NCI-H524 treated with DMSO at 0.1 percent for 48 hours (cell line): ENCODE measurements around the gene ZNF254.
"Not testable (repeated sequence)": the region's sequence is repeated elsewhere in the genome, so short reads cannot be mapped to it uniquely, and the experiment has no call there.

Source experiments
- DNase-seq: peaks from one replicate; lab custom pipeline; 2025; lab: John Stamatoyannopoulos, UW

The ZNF254 gene

DNA sequence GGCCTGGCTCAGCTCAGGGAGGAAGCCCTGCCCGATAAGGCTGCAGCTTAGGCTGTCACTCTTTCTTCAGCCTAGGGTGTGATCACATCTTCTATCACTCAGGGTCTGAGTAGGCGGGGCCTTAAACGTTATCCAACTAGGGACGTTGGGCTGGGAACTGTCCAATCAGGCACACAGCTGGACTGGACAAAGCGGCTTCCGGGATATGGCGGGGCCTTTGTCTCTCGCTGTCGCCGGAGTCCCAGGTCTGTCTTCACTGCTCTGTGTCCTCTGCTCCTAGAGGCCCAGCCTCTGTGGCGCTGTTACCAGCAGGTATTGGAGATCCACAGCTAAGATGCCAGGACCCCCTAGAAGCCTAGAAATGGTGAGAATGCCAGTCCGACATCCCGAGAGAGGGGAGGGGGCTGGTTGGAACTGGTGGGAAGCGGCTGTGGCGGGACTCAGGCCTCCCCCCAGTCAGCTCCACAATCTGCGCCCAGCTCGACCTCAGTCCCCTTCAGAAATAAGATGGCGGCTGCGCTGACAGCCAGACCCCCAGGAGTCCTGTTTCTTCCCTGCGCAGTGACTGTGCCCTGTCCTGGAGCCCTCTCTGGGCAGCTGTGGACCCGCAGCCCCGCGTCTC, at the start of gene ZNF254:
ZNF254 (plus strand) TSS at position 214 of the 622 bp plus-strand sequence; CDS start at position 335, 121 bp downstream.
- DNase-seq: peak; percentile 92

DNA sequence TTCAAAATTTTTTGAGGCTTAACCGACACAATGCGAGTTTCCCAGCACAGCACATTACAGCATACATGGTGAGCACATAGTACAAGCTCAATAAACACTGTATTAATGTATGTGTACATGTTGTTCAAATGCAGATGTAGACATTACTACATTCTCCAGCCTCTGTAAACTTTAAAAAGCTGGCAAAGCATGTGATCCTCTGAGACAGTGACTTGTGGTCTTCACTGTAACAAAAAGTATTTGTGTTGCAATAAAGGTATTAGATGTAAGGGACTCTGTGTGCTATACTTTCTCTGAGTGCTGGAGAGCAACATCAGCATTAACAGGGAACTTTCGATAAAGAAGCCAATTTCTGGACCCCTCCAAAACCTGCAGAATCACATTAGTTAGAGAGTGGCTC, 46.4 kb upstream of the ZNF254 start:
- DNase-seq: no peak

DNA sequence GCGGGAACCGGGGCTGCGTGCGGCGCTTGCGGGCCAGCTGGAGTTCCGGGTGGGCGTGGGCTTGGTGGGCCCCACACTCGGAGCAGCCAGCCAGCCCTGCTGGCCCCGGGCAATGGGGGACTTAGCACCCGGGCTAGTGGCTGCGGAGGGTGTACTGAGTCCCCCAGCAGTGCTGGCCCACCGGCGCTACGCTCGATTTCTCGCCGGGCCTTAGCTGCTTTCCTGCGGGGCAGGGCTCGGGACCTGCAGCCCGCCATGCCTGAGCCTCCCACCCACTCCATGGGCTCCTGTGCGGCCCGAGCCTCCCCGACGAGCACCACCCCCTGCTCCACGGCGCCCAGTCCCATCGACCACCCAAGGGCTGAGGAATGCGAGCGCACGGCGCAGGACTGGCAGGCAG, 45.7 kb upstream of the ZNF254 start:
- not testable (repeated sequence) for DNase-seq

DNA sequence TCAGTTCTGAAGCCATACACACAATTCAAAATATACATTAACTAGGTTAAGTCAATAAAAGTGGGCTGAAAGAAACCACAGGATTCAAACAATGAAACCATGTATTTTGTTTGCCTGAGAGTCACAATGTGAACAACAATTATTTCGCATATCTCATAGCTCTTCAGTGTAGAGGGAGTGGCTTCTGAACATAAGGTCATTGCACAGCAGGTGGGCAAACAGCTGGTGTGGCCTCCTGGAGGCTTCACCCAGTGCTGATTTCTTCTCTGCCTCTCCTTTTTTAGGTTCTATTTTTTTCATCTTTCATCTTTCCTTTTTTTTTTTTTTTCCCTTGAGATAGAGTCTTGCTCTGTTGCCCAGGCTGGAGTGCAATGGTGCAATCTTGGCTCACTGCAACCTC, 40.4 kb upstream of the ZNF254 start:
- DNase-seq: no peak

DNA sequence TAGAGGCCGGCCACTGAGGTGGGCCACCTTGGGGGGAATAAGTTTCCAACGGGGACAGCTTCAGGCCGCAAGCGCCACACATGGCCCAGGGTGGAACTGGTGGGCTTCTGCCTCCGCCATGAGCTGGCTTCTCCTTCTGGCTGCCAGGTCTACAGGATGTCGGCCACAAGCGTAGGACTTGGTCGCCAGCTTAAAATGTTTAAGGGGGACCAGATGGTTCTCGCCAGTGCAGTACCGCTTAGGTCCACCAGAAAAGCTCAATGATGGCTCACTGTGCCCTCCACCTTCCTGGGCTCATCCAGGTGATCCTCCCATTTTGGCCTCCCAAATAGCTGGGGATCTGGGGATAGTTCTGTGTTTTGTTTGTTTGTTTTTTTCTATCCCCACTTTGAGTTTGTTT, 38.7 kb upstream of the ZNF254 start:
- no peak for DNase-seq

DNA sequence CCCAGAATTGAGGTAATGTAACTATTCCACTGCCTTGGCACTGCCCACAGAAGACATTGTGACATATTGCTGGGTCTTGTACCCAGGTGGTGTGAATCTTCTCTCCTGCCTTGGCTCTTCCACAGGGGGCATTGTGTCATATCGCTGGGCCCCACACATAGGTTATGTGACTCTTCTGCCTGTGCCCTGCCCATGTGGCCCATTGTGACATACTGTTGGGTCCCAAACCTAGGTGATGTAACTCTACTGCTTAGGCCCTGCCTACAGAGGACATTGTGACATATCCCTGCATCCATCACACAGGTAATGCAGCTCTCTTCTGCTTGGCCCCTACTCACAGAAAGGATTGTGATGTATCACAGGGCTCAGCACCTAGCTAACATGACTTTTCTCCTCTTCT, 37.5 kb upstream of the ZNF254 start:
- DNase-seq: no peak

DNA sequence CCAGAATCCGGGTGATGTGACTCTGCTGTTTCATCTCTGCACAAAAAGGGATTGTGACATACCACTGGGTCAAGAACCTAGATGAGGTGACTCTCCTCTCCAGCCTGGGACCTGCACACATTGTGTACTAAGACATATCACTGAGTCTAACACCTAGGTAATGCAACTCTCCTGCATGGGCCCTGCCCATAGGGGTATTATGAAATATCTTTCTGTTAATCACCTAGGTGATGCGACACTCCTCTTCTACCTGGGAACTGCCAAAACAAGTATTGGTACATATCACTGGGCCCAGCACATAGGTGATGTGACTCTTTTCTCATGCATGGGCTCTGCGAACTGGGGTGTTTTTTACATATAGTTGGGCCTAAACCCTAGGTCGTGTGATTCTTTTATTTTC, 35.5 kb upstream of the ZNF254 start:
- no peak for DNase-seq

DNA sequence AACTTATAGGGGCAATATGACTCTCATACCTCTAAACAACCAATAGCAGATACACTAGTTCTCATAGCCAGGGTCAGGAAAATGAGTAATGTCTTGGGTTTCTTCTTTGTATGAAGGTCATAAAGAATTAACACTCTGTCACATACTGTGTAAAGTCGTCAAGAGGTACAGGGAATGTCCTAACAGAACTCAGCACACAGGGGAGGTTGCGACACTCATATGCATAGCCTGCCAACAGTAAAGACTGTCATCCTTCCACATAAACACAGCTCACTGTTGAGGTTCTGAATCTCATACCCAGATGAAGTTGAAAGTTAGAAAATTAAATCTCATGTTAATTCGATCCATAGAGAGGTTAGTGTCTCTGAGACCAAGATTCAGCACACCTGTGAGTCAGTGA, 34.2 kb upstream of the ZNF254 start:
- no peak for DNase-seq

DNA sequence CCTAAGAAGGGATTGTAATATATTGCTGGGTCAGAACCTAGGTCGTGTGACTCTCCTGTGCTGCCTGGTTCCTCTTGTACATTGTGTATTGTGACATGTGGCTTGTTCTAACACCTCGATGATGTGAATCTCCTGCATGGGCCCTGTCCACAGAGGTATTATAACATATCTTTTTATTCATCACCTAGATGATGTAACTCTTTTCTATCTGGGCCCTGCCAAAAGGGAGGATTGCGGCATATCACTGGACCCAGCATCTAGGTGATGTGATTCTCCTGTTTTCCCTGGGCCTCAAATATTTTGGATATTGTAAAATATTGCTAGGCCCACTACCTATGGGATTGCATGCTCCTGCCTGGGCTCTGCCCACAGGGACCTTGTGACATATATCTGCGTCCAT, 33.4 kb upstream of the ZNF254 start:
- no peak for DNase-seq

DNA sequence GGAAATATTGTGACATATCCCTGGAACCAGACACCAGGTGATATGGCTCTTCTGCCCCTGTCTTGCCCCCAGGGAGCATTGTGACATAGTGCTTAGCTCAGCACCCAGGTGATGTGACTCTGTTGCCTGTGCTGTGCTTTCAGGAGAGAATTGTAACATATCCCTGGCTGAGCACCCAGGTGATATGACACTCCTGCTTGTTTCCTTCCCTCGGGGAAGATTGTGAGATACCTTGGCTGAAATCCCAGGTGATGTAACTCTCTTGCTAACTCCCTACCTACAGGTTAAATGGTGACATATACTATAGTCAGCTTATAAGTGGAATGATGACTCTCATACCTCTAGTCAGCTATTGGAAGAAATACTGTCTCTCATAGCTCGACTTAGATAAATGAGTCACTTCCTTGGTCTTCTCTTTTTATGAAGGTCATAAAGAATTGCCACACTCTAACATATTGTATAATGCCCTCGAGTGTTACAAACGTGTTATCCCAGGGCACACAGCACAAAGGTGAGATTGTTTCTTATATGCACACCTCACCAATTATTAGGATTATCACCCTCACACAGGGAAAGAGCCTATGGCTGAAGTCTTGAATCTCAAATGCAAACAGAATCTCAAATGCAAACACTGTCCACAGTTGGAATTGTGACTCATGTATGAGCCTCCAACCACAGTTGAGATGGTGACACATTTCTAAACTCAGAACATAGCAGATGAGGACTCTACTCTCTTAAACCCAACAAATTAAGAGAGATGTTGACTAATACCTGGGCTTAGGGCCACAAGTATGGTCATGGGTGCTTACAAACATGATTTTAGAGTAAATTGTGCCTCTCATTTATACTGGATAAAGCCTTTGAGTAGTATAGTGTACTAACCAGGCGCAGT, 32.7 kb upstream of the ZNF254 start:
- no peak for DNase-seq

DNA sequence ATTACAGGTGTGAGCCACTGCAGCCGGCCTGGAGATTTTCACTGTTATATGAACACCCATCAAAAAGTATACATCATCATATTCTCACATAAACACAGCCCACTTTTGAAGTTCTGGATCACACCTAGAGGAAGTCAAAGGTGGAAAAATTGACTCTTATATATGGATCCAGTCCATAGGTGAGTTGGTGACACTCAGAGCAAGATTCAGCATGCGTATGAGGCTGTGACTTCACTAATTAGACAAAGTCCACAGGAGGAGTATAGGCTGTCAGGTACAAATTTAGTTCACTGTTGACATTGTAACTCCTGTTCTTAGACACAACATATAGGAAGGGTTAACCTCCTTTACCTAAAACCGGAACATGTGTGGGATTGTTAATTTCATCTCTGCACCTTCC, 31.4 kb upstream of the ZNF254 start:
- no peak for DNase-seq

DNA sequence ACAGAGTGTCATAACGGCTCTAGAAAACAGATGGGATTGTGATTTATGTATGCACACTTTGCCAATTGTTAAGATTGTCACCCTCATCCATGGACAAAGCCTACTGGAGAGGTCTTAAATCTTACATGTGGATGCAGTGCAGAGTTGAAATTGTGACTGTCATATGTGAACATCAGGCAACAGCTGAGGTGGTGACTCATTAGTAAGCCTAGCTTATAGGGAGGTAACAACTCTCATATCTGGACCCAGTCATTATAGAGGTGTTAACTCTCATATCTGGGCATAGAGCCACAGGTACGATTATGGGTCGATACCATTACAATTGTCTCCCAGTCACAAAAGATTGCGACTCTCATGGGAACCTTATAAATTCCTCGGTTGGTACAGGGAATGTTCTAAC, 29.8 kb upstream of the ZNF254 start:
- DNase-seq: peak; percentile 61

DNA sequence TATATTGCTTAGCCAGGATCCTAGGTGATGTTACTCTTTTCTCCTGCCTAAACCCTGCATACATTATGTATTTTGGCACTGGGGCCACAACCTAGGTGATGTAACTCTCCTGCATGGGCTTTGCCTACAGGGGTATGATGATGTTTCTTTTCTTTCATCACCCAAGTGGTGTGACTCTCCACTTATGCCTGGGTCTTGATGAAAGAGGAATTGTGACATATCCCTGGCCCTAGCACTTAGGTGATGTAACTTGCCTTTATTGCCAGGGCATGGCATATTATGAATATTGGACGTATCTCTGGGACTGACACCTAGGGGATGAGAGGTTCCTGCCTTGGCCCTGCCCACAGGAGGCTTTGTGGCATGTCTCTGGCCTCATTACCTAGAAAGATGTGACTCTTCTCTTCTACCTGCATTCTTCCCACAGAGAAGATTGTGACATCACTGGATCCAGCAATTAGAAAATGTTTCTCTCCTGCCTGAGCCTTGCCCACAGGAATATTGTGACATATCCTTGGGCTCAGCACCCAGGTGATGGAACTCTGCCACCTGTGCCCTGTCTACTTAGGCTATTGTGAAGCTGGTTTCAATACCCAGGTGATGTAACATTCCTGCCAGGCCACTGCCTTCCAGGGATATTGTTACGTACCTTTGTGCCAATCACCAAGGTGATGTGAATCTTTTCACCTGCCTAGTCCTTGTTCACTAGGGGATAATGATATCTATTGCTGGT, 27.3 kb upstream of the ZNF254 start:
- DNase-seq: no peak

DNA sequence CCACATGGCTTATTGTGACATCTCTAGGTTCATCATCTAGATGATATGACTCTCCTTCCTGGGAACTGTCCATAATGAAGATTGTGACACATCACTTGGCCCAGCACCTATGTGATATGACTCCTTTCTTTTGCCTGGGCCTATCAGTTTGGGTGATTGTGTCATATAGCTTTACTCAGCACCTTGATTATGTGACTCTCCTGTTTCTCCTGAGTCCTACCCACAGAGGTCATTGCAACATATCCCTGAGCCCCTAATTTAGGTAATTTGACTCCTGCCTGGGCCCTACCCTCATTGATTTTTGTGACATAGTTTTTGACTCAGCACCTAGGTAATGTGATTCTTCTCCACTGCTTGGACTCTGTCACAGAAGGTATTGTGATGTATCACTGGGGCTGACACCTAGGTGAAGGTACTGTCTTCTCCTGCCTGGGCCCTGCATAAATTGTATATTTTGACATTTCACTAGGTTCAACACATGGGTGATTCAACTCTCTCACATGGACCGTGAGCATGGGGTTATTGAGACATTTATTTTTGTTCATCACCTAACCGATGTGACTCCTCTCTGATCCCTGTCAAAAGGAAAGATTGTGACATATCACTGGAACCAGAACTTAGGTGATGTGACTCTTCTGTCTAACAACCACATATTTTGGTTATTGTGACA, 26.2 kb upstream of the ZNF254 start:
- no peak for DNase-seq

DNA sequence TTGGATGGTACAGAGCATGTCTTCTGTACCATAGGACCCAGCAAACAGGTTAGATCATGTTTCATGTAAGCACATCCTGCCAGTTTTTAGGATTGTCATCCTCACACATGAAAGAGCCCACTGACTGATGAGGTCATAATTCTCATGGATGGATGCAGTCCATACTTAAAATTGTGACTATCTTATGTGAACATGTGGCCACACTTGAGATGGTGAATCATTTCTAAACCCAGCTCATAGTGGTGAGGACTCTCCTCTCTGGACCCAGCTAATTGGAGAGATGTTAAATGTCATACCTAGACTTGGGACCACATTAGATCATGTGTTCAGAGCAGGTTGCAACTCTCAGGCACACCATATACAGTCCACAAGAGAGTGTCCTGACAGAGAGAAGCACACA, 24.8 kb upstream of the ZNF254 start:
- DNase-seq: no peak

DNA sequence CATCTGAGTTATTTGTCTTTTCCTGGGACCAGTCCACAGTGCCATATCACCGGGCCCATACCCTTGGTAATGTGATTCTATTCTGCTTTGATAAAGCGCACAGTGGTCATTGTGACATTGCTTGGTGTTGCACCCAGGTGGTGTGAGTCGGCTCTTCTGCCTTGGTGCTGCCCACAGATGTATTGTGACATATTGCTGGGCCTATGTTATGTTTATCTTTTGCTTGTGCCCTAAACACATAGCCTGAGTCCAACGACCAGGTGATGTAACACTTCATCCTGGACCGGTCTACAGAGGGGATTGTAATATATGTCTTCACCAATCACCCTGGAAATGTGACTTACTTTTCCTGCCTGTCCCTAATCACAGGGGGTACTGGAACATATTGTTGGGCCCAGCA, 23.7 kb upstream of the ZNF254 start:
- DNase-seq: no peak

DNA sequence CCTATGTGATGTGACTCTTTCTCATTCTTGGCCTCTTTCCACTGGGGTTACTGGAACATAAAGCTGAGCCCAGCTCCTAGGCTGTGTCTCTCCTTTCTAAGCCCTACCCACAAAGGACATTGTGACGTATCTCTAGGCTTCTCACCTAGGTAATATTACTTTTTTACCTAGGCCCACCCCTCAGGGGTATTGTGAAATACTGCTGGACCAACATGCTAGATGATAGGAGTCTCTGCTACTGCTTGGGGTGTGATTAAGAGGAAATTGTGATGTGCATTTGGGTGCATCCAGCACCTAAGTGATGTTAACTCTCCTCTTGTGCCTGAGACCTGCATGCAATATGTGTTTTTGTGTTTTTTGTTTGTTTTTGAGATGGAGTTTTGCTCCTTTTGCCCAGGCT, 22.8 kb upstream of the ZNF254 start:
- DNase-seq: no peak

DNA sequence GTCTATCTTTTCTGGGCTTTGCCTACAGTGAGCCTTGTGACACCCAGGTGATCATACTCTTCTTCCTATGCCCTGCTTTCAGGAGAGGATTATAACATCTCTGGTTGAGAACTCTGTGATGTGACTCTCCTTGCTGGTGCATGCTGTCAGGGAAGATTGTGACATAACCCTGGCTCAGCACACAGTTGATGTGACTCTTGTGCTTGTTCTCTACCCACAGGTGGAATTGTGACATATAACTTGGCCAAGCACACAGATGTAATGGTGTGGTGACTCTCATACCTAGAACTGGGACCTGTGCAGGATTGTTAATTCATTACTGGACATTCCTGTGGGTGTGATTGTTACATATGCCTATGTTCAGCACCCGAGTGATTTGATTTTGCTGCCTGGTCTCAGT, 21.7 kb upstream of the ZNF254 start:
- no peak for DNase-seq

DNA sequence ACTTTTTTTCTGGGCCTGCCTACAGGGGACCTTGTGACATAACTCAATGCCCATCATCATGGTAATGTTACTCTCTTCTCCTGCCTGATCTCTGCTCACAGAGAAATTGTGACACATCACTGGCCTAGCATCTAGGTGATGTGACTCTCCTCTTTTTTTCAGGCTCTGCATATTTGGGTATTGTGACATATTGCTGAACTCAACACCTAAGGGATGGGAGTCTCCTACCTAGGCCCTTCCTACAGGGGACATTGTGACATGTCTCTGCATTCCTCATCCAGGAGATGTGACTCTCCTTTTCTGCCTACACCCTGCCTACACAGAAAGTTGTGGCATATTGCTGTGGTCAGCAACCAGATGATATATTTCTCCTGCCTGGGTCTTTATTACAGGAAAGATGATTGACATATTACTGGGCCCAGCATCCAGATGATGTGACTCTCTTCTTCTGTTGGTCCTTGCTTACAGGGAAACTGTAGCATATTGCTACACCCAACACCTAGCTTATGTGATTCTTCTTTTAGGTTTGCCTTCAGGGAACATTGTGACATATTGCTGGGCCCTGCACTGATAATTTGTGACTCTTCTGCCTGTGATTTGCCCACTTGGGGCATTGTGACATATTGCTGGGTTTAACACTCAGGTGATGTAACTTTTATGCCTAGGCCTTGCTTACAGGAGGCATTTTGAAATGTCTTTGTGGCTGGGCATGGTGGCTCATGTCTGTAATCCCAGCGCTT, 21.0 kb upstream of the ZNF254 start:
- DNase-seq: no peak

DNA sequence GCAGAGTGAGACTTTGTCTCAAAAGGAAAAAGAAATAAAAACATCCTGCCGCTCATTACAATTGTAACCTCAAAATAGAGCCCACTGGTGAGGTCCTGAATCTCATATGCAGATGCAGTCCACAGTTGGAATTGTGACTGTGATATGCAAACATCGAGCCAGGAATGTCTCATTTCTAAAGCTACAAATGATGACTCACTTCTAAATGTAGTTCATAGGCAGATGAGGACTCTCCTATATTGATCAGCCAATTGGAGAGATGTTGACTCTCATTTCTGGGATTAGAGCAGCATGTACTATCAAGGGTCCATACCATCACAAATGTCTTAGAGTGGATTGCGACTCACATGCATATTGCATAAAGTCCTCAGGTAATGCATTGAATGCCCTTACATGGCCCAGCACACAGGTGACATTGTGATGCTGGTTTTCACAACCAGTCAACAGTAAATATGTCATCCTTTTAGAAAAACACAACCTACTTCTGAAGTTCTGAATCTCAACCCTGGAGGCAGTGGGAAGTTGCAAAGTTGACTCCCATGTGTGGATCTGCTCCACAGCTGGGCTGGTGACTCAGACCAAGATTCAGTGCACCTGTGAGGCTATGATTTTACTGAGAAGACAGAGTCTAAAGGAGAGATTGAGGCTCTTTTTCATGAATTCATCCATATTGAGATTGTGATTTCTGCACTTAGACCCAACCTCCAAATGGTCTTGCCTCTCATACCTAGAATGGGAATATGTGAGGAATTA, 16.9 kb upstream of the ZNF254 start:
- DNase-seq: no peak

DNA sequence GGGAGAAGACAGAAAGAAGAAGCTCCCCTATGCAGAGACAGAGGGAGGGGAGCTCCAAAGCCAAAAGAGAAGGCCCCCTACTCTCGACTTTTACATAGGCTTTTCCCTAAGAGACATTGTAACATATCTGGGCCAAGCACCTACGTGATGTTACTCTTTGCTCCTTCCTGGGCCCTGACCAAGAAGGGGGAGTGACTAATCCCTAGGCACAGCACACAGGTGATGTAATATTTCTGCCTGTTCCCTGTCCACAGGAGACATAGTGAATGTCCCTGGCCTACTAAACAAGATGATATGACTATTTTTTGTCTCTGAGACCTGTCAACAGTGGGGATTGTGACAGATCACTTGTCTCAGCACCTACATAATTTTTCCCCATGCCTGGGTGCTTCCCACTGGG, 15.9 kb upstream of the ZNF254 start:
- no peak for DNase-seq
